DOHH2 (cell line): ENCODE results near the gene RIOK3.

Source experiments
- H3F3A ChIP-seq: fragments of 200-600 bp; sonication (generic), shearing (Covaris generic); 2 replicates; pipeline ENCODE4 v1.6.0; 2016; ENCODE audit warnings: antibody characterized with exemption, mild to moderate bottlenecking; ENCODE audit not compliant: control insufficient read depth, insufficient read depth
- H3K27ac ChIP-seq: fragments of 200-600 bp; sonication (generic); 2 replicates; pipeline ENCODE4 v1.5.1; 2014; ENCODE audit warnings: low read depth, mild to moderate bottlenecking, low read length, moderate library complexity
- H3K27me3 ChIP-seq: fragments of 200-600 bp; sonication (generic); 2 replicates; pipeline ENCODE4 v1.6.1; 2014; ENCODE audit warnings: mild to moderate bottlenecking, low read length, mixed read lengths; ENCODE audit not compliant: control insufficient read depth
- H3K36me3 ChIP-seq: fragments of 200-600 bp; sonication (generic); 2 replicates; pipeline ENCODE4 v1.6.1; 2014; ENCODE audit warnings: mild to moderate bottlenecking, low read length, moderate library complexity, mixed read lengths; ENCODE audit not compliant: control insufficient read depth
- H3K4me1 ChIP-seq: fragments of 200-600 bp; sonication (generic); 2 replicates; pipeline ENCODE4 v1.6.1; 2014; ENCODE audit warnings: mild to moderate bottlenecking, low read length, mixed read lengths; ENCODE audit not compliant: control insufficient read depth
- H3K4me2 ChIP-seq: fragments of 200-600 bp; sonication (generic); 2 replicates; pipeline ENCODE4 v1.6.0; 2014; ENCODE audit warnings: mild to moderate bottlenecking, low read length, moderate library complexity
- H3K4me3 ChIP-seq: fragments of 200-600 bp; sonication (generic); 2 replicates; pipeline ENCODE4 v1.5.1; 2014; ENCODE audit warnings: mild to moderate bottlenecking, low read length, mixed read lengths
- H3K79me2 ChIP-seq: fragments of 200-600 bp; sonication (generic); 2 replicates; pipeline ENCODE4 v1.6.1; 2014; ENCODE audit warnings: mild to moderate bottlenecking, low read length, mixed read lengths; ENCODE audit not compliant: control insufficient read depth
- H3K9me2 ChIP-seq: fragments of 200-600 bp; sonication (generic); replicated peaks from 2 replicates; pipeline ENCODE4 v1.6.1; 2014; ENCODE audit warnings: mild to moderate bottlenecking, low read length, mixed read lengths; ENCODE audit not compliant: control insufficient read depth
- H3K9me3 ChIP-seq: fragments of 200-600 bp; sonication (generic); 2 replicates; pipeline ENCODE4 v1.6.1; 2014; ENCODE audit warnings: antibody characterized with exemption, low read length, mixed read lengths; ENCODE audit not compliant: control insufficient read depth, insufficient read depth
- H4K20me1 ChIP-seq: fragments of 200-600 bp; sonication (generic); 2 replicates; pipeline ENCODE4 v1.6.0; 2014; ENCODE audit warnings: low read depth, mild to moderate bottlenecking, antibody characterized with exemption, low read length, moderate library complexity; ENCODE audit not compliant: control insufficient read depth, insufficient read depth
- EZH2phosphoT487 ChIP-seq: fragments of 200-600 bp; sonication (generic); IDR thresholded peaks from 2 replicates; pipeline ENCODE4 v1.6.1; 2017; ENCODE audit warnings: borderline replicate concordance, mild to moderate bottlenecking, antibody characterized with exemption, low read length, moderate library complexity, mixed read lengths
- TF ChIP-seq, protein P1 (sequence below): fragments of 200-600 bp; sonication (generic); IDR thresholded peaks from one replicate; pipeline ENCODE4 v1.5.1; 2014; ENCODE audit warnings: antibody characterized with exemption, mild to moderate bottlenecking, low read depth, low read length; ENCODE audit not compliant: poor library complexity, severe bottlenecking

The RIOK3 gene

DNA sequence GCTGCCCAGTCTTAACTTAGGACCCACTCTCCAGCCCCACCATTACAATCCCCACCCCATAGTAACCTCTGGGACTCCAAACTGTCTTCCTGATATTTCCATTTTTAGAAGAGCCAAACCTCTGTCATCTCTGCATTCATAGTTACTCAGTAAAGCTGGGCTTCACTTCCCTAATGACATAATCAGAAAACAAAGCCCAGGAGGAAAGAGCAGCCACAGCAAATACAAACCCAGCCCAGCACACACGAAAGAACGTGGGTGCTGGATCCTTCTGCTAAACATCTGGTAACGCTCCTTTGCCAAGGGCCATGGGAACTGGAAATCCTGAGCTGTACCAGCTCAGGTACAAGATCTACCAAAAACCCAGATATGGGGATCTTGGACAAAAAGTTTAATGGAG, 36.8 kb upstream of the RIOK3 start:
- no peak for TF ChIP-seq EZH2phosphoT487
- TF ChIP-seq, protein P1, sequence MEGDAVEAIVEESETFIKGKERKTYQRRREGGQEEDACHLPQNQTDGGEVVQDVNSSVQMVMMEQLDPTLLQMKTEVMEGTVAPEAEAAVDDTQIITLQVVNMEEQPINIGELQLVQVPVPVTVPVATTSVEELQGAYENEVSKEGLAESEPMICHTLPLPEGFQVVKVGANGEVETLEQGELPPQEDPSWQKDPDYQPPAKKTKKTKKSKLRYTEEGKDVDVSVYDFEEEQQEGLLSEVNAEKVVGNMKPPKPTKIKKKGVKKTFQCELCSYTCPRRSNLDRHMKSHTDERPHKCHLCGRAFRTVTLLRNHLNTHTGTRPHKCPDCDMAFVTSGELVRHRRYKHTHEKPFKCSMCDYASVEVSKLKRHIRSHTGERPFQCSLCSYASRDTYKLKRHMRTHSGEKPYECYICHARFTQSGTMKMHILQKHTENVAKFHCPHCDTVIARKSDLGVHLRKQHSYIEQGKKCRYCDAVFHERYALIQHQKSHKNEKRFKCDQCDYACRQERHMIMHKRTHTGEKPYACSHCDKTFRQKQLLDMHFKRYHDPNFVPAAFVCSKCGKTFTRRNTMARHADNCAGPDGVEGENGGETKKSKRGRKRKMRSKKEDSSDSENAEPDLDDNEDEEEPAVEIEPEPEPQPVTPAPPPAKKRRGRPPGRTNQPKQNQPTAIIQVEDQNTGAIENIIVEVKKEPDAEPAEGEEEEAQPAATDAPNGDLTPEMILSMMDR: no peak
- H3K27ac ChIP-seq: no peak overlapping the region
- H3K4me3 ChIP-seq: no peak overlapping the region
- no peaks in the 10 kb centered on the region for H3K4me1 ChIP-seq
- no peaks in the 10 kb centered on the region for H4K20me1 ChIP-seq
- no peaks in the 10 kb centered on the region for H3K79me2 ChIP-seq
- H3F3A ChIP-seq: no peaks in the 10 kb centered on the region
- no peaks in the 10 kb centered on the region for H3K36me3 ChIP-seq
- no peaks in the 10 kb centered on the region for H3K27me3 ChIP-seq
- H3K9me2 ChIP-seq: no peaks in the 10 kb centered on the region
- H3K9me3 ChIP-seq: no peaks in the 10 kb centered on the region
- no peak overlapping the region for H3K4me2 ChIP-seq

DNA sequence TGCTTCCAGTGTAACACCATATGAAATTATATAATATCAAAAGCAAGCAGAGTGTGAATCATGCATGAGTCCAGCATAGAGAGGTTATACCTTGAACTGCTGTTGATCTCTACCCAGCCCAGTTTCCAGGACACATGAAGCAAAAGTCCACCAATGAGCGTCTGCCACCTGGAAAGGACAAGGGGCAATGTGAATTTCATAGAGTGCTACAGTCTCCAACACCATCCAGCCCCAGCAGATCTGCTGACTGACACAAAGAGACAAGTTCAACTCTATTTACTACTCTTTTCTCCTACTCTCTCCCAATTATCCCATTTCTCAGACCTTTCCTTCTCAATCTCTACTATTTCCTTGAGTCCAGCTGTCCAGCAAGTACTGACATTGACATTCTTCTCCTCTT, 31.8 kb upstream of the RIOK3 start:
- H3K4me3 ChIP-seq: no peak overlapping the region
- no peak for TF ChIP-seq EZH2phosphoT487
- H3K27ac ChIP-seq: no peak overlapping the region
- H3K27me3 ChIP-seq: no peaks in the 10 kb centered on the region
- peaks cover 35% of the 10 kb centered on the region for H3K4me1 ChIP-seq
- H3K79me2 ChIP-seq: no peaks in the 10 kb centered on the region; the same call in 1 of the 2 replicates
- no peaks in the 10 kb centered on the region for H3K9me3 ChIP-seq
- no peaks in the 10 kb centered on the region for H4K20me1 ChIP-seq
- H3K9me2 ChIP-seq: no peaks in the 10 kb centered on the region
- no peak overlapping the region for H3K4me2 ChIP-seq
- no peaks in the 10 kb centered on the region for H3F3A ChIP-seq
- H3K36me3 ChIP-seq: no peaks in the 10 kb centered on the region

DNA sequence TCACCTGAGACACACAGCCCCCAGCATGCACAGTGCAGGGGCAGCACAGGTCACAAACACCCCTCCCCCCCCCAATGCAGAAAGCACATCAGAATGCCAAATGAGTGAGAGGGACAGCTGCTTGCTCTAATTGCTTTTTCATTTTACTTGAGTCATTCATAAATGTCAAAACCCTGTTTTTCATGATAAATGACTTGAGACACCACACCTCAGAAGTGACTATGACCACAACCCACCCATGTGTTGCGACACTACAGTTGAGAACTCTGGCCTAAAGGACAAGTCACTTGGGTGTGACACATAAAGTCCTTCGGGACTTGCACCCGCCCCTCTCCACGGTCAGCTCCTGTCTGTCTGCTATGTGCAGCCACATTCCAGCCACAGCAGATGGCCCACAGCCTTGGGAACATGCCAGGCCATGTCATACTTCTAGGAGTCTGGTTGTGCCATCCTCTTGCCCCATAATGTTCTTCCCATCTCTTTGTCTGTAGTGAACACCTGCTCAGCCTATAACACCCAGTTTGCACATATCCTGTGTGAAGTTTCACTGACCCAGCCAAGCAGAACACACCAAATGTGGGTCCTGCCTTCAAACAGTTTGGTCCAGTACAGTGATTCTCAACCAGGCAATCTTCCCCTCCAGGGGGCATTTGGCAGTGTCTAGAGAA, 30.2 kb upstream of the RIOK3 start:
- H3K9me3 ChIP-seq: no peaks in the 10 kb centered on the region
- H3K27me3 ChIP-seq: no peaks in the 10 kb centered on the region
- peak overlapping the region; percentile 29 for H3K27ac ChIP-seq
- H4K20me1 ChIP-seq: no peaks in the 10 kb centered on the region
- TF ChIP-seq, protein P1: no peak
- TF ChIP-seq EZH2phosphoT487: no peak
- peaks cover 35% of the 10 kb centered on the region for H3K4me1 ChIP-seq
- peak overlapping the region; percentile 38 for H3K4me3 ChIP-seq
- no peaks in the 10 kb centered on the region; the same call in 1 of the 2 replicates for H3K79me2 ChIP-seq
- no peaks in the 10 kb centered on the region for H3K36me3 ChIP-seq
- H3K9me2 ChIP-seq: no peaks in the 10 kb centered on the region
- peak overlapping the region; percentile 55 for H3K4me2 ChIP-seq
- no peaks in the 10 kb centered on the region for H3F3A ChIP-seq

DNA sequence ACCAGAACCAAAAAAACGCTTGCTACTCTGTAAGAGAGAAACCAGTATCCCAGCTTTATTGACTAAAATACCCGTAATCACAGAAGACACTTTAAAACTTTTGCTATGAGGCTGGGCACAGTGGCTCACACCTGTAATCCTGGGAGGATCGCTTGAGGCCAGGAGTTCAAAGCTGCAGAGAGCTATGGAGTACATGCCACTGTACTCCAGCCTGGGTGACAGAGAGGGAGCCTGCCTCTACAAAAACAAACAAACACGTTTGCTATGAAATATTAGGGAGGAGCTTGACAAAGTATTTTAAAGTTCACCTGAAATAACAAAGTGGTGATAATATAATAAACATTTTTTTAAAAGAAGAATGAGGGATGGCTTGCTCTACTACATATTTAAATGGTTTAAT, 28.5 kb upstream of the RIOK3 start:
- H3K27me3 ChIP-seq: no peaks in the 10 kb centered on the region
- H3K36me3 ChIP-seq: peaks cover 7% of the 10 kb centered on the region
- H3K4me3 ChIP-seq: no peak overlapping the region
- no peaks in the 10 kb centered on the region; the same call in 1 of the 2 replicates for H3K79me2 ChIP-seq
- H3K4me1 ChIP-seq: peaks cover 35% of the 10 kb centered on the region
- no peak overlapping the region for H3K27ac ChIP-seq
- TF ChIP-seq, protein P1: no peak
- no peak for TF ChIP-seq EZH2phosphoT487
- no peaks in the 10 kb centered on the region for H3F3A ChIP-seq
- H3K9me3 ChIP-seq: no peaks in the 10 kb centered on the region
- H3K9me2 ChIP-seq: no peaks in the 10 kb centered on the region
- H4K20me1 ChIP-seq: no peaks in the 10 kb centered on the region
- H3K4me2 ChIP-seq: no peak overlapping the region
